GM18861 (cell line): ENCODE measurements around the gene PLA2G6.
"Not testable (repeated sequence)": the region's sequence is repeated elsewhere in the genome, so short reads cannot be mapped to it uniquely, and the experiment has no call there.

Experiments
- ATAC-seq: cut with Tn5 transposase; IDR thresholded peaks from one replicate; pipeline ENCODE4 v1.9.1; 2021; ENCODE audit not compliant: unreplicated experiment

PLA2G6 gene

GRCh38 chr22:38169116-38169515 lies 12.5 kb downstream of the PLA2G6 start:
- no peak for ATAC-seq

DNA sequence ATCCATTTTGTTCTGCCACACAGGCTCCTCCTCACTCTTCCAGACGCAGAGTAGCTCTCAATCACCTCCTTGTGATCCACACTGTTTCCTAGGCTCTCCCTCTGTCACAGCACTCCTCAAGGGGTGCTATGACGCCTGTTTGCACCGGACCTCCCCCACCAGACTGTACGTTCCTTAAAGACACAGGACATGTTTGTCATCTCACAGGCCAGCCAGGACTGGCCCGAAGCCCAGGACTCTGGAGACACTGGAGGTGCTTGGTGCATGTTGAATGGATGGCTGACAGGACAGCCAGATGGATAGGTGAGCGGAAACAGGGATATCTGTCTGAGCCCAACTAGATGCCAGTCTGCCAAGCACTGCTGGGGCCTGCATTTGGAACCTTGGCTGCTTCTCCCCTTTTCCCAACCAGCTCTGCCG lies 13.6 kb downstream of the PLA2G6 start:
- no peak for ATAC-seq

GRCh38 chr22:38165922-38166593 lies 15.6 kb downstream of the PLA2G6 start:
- ATAC-seq: no peak

GRCh38 chr22:38164551-38164918 lies 17.1 kb downstream of the PLA2G6 start:
- no peak for ATAC-seq

DNA sequence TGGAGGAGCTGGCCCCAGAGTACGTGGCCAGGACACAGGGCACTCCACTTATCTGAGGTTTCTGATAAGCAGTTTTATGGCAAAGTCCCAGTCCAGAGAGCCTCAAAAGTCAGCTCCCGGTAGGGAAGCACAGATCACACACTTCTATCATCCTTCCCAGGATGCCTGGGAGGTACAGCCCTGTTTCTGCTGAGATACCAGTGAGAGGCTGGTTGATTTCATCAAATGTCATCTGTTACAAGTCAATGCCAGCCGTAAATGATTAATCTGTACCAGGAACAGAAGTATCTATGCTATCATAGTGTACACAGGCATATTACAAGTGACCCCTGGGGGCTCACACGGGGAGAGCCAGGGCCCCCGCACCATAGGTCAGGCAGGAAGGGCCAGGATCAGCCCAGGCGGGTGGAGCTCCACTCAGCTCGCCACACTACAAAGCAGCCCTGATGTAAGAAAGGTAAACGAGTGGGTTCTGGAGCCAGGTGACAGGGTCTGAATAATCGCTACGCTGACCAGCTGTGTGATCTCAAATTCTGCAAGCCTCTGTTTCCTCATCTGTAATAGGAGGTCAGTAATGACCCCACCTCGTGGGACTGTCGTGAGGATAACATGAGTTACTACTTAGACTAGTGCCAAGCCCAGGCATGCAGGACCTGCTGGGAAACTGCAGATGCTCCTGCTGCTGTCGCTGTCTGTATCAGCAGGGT lies 17.6 kb downstream of the PLA2G6 start:
- ATAC-seq: no peak

GRCh38 chr22:38162881-38163843 lies 18.5 kb downstream of the PLA2G6 start:
- ATAC-seq: peak; percentile 42

- no peak for ATAC-seq
Observed at GRCh38 chr22:38155703-38156102, 25.9 kb downstream of the PLA2G6 start.

DNA sequence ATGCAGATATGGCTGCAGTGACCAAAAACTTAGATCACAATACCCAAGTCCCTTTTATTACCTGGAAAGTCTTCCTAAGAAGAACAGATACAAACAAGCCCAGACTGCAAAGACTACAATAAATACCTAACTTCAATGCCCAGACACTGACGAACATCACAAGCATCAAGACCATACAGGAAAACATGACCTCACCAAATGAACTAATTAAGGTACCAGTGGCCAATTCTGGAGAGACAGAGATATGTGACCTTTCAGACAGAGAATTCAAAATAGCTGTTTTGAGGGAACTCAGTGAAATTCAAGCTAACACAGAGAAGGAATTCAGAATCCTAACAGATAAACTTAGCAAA lies 27.1 kb downstream of the PLA2G6 start:
- not testable (repeated sequence) for ATAC-seq

DNA sequence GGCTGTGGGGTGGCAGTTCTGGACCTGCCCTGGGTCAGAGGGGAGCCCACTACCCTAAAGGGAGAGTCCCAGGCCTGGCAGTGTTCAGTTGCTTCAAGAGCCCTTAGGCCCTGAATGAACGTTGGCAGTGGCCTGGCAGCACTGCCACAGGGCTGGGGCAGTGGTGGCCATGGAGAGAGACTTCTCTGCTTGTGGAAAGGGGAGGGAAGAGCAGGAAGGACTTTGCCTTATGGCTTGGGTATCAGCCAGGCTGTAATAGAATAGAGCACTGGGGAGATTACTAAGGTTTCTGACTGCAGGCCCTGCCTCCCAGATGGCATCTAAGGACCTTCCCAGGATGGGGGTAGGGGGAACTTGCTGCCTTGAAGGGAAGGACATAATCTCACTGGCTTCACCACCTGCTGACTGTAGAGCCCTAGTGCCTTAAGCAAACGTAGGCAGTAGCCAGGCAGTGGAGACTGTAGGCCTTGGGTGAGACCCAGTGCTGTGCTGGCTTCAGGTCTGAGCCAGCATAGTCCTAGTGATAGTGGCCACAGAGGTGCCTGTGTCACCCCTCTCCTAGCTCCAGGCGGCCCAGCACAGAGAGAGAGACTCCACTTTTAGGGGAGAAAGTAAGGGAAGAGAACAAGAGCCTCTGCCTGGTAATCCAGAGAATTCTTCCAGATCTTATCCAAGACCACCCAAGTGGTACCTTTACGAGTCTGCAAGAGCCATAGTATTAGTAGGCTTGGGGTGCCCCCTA lies 27.6 kb downstream of the PLA2G6 start:
- ATAC-seq: no peak

DNA sequence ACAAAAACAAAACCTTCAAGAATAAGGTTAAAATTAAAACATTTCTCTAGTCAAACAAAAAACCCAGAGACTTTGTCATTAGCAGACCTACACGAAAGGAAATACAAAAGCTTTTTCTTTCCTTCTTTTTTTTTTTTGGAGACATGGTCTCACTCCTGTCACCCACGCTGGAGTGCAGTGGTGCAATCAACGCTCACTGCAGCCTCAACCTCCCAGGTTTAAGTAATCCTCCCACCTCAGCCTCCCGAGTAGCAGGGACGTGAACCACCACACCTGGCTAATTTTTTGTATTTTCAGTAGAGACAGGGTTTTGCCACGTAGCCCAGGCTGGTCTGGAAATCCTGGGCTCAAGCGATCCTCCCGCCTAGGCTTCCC lies 30.5 kb downstream of the PLA2G6 start:
- no peak for ATAC-seq

DNA sequence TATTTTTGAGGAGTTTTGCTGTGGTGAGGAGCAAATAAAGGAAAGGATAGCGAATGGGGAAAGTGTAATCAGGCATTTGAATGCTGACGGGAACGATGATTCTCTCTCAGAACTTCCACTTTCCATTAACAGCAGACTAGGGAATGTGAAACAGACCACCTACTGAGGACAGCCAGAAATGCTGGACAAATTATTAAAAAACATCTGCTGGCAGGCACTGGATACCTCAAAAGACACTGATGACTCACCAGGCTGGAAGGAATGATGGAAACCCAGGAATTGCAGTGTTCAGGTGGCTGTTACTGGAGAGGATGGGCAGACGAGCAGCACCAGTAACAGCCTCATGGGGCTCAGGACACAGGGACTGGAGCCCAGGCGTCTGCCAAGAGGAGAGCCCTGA lies 33.4 kb downstream of the PLA2G6 start:
- ATAC-seq: no peak

DNA sequence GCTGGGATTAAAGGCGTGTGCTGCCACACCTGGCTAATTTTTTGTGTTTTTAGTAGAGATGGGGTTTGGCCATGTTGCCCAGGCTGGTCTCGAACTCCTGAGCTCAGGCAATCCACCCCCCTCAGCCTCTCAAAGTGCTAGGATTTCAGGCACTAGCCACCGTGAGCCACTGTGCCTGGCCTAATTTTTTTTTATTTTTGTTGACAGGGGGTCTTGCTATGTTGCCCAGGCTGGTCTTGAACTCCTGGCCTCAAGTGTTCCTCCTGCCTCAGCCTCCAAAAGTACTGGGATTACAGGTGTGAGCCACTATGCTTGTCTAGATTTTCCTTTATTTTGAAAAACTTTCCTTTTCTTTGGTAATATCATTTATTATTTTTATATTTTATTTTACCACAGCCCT lies 35.5 kb downstream of the PLA2G6 start:
- ATAC-seq: not testable (repeated sequence)

DNA sequence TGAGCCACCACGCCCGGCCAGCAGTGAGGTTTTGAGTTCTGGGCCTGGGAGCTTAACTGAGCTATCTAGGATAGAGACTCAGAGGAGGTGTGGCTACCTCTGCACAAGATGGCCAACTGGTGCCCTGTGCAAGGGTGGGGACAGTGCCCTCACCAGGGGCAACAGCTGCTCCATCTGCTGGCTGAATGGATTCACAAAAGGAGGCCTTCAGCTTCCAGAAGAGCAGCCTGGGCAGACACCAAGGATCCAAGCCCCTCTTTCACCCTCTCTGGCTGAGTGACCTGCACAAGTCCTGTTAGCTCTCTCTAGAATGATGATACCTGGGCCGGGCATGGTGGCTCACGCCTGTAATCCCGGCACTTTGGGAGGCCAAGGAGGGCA lies 37.6 kb downstream of the PLA2G6 start:
- ATAC-seq: no peak

DNA sequence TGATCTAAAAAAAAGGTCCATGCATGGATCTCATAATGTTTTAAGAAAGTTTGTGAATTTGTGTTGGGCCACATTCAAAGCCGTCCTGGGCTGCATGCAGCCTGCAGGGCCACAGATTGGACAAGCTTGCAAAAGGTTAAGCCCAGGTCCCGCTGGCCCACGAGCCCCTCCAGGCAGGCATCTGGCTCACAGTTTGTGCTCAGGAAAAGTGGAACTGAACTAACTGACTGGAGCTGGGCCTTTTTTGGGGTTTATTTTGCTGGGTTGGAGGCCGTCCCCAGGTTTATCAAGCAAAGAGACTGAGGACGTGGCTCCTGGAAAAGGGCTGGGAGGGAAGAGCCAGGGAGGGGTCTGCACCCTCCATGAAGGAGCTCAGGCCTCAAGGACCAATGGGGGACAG lies 39.0 kb downstream of the PLA2G6 start:
- ATAC-seq: no peak

DNA sequence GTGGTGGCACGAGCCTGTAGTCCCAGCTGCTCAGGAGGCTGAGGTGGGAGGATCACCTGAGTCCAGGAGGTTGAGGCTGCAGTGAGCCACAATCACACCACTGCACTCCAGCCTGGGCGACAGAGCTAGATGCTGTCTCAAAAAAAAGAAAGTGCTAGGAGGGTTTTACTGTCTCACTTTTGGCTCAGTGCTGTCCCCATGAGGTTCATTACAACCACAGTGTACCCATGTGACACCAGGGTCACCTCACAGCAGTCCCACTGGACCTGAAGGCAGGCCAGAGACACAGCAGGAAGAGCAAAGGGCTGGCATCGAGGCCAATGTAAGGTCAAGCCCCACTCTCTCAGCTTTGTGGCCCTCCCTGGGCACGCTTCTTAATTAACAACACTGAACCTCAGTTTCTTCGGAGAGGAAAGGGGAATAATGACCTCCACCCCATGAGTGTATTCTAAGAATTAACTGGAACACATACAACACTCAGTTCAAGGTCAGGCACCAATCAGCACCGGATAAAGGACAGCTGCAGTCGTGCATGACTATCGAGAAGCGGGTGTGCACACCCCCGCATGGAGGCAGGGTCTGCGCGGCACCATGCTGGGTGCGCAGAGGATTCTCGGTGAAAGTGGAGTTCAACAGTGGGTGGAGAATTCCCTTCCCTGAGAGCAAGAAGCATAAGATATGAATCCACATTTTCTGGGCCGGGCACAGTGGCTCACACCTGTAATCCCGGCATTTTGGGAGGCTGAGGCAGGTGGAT lies 40.2 kb downstream of the PLA2G6 start:
- ATAC-seq: no peak

GRCh38 chr22:38139901-38140300 lies 41.7 kb downstream of the PLA2G6 start:
- no peak for ATAC-seq

DNA sequence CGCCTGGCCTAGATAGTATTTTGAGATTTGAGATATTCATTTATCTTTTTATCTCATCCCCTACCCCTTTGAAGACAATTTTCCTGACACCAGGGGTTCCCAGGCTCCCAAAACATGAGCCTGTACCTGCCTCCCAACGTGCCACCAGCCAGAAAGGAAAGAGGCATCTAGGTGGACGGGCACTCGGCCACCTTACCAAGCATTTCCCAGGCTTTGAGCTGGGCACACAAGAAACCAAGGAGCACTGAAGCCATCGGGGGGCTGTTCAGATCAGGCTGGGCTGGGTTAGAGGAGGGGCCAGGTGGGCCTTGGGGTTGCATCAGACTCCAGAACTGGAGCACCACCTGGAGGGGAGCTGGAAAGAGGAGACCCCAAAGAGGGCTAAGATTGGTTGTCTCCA lies 42.7 kb downstream of the PLA2G6 start:
- ATAC-seq: no peak

DNA sequence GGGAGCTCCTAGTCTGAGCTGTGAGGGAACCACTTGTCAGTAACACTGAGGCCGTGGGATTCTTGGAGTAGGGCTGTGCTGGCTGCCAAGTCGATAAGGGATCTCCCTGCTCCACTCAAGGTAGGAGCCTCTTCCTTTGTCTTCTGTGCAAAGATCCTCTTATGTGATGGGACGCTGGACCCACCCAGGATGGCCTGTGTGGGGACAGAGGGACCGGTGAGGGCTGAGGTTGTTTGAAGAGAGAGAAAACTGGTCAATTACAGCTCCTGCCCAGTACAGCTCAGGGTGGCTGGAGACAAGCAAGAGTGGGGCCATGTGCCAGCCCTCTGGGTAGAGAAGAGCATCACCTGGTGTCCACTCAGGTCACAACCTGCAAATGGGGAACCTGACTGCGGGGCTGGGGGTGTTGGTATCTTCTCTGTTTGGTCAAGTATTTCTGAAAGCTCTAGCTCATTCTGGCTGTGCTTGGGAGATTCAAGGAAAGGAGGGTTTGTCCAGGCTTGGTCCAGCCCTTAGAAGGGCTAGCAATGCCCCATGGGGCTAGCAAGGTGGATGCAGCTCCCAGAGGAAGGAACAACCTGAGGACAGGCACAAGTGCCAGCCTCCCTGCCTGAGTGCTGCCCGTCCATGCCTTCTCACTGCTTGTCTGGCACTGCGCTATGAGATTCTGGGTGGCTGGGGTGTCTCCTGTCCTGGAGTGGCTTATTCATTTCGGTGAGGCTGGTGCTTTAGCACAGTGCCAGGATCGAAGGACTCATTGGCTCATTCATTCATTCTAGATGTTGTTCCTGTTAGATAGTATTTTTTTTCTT lies 43.5 kb downstream of the PLA2G6 start:
- no peak for ATAC-seq

- ATAC-seq: no peak
Observed at GRCh38 chr22:38136607-38137006, 45.0 kb downstream of the PLA2G6 start.
